HG03095 (cell line): ENCODE results near the gene LCE3D.
"Not testable (repeated sequence)": the region's sequence is repeated elsewhere in the genome, so short reads cannot be mapped to it uniquely, and the experiment has no call there.

Source experiments
- ATAC-seq: cut with Tn5 transposase; IDR thresholded peaks from one replicate; pipeline ENCODE4 v1.9.1; 2021; ENCODE audit warnings: moderate library complexity; ENCODE audit not compliant: unreplicated experiment

LCE3D gene

GRCh38 chr1:152580433-152580832 is at the start of gene LCE3D:
Gene LCE3D (minus strand): TSS chr1:152580516. CDS start chr1:152579936, 580 bp downstream.
- no peak for ATAC-seq

GRCh38 chr1:152626744-152627143 is 46.4 kb upstream of the LCE3D start:
- ATAC-seq: no peak

GRCh38 chr1:152623203-152623844 is 43.0 kb upstream of the LCE3D start:
- no peak for ATAC-seq

- ATAC-seq: no peak
Measured at GRCh38 chr1:152622803-152623202, 42.5 kb upstream of the LCE3D start, which contains the start of gene LCE3A. Gene LCE3A (minus strand): TSS chr1:152623103. CDS start chr1:152623103, 0 bp downstream.

- no peak for ATAC-seq
Measured at GRCh38 chr1:152621993-152622392, 41.7 kb upstream of the LCE3D start.

GRCh38 chr1:152613511-152613910 is 33.2 kb upstream of the LCE3D start, which contains the start of gene LCE3B:
Gene LCE3B (plus strand): TSS chr1:152613811. CDS start chr1:152613811, 0 bp downstream.
- no peak for ATAC-seq

- ATAC-seq: no peak
Measured at GRCh38 chr1:152599934-152600333, 19.6 kb upstream of the LCE3D start, which contains the start of gene LCE3C. Gene LCE3C (plus strand): TSS chr1:152600234. CDS start chr1:152600732, 498 bp downstream.

- no peak for ATAC-seq
Measured at GRCh38 chr1:152596986-152597385, 16.7 kb upstream of the LCE3D start.

- no peak for ATAC-seq
Measured at GRCh38 chr1:152585586-152585985, 5.3 kb upstream of the LCE3D start.

- ATAC-seq: no peak
Measured at GRCh38 chr1:152582647-152583046, 2.3 kb upstream of the LCE3D start.

- not testable (repeated sequence) for ATAC-seq
Measured at GRCh38 chr1:152579526-152579925, 790 bp downstream of the LCE3D start.

- ATAC-seq: peak; percentile 50
Measured at GRCh38 chr1:152577168-152577567, 3.1 kb downstream of the LCE3D start.

- ATAC-seq: no peak
Measured at GRCh38 chr1:152566681-152567080, 13.6 kb downstream of the LCE3D start, which contains the start of gene LCE3E. Gene LCE3E (minus strand): TSS chr1:152566780. CDS start chr1:152566208, 572 bp downstream.

- ATAC-seq: no peak
Measured at GRCh38 chr1:152565535-152566215, 14.6 kb downstream of the LCE3D start.

- ATAC-seq: no peak
Measured at GRCh38 chr1:152565115-152565514, 15.2 kb downstream of the LCE3D start.

GRCh38 chr1:152548358-152548757 is 32.0 kb downstream of the LCE3D start:
- ATAC-seq: not testable (repeated sequence)

- no peak for ATAC-seq
Measured at GRCh38 chr1:152546704-152547103, 33.6 kb downstream of the LCE3D start.

- ATAC-seq: no peak
Measured at GRCh38 chr1:152543820-152544219, 36.5 kb downstream of the LCE3D start.

GRCh38 chr1:152539901-152540300 is 40.4 kb downstream of the LCE3D start:
- ATAC-seq: no peak

GRCh38 chr1:152537496-152537895 is 42.8 kb downstream of the LCE3D start:
- ATAC-seq: no peak

GRCh38 chr1:152535774-152536173 is 44.5 kb downstream of the LCE3D start:
- no peak for ATAC-seq

- no peak for ATAC-seq
Measured at GRCh38 chr1:152533327-152533938, 46.9 kb downstream of the LCE3D start.
